HG02973 (cell line): ENCODE data around the gene RPGRIP1L.

Source experiments
- ATAC-seq: cut with Tn5 transposase; IDR thresholded peaks from one replicate; pipeline ENCODE4 v1.9.1; 2021; ENCODE audit warnings: moderate library complexity; ENCODE audit not compliant: unreplicated experiment

The RPGRIP1L gene

GRCh38 chr16:53703590-53704444 is at the start of gene RPGRIP1L, which contains the start of gene FTO:
Gene RPGRIP1L (minus strand): TSS chr16:53703859. CDS start chr16:53700723, 3,136 bp downstream.
Gene FTO (plus strand): TSS chr16:53704156.
- ATAC-seq = peak; percentile 99

DNA sequence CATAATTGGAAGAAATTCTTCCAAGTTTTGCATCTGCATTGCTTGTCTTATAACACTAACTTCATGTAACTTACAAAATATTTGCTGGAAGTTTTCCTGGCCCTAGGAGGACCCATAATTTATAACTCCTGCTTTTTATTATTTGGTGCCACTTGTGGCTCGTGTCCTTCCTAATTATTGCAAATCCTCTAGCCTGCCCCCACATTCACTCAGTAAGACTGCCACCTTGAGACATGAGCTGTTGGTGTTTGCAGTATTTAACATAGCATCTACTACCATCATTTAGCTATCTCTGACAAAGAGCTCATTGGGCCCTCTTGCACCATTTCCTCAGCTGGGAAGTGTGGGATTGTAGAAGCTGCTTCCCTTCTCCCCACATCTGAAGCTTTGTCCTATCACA is 49.8 kb upstream of the RPGRIP1L start:
- ATAC-seq = no peak

DNA sequence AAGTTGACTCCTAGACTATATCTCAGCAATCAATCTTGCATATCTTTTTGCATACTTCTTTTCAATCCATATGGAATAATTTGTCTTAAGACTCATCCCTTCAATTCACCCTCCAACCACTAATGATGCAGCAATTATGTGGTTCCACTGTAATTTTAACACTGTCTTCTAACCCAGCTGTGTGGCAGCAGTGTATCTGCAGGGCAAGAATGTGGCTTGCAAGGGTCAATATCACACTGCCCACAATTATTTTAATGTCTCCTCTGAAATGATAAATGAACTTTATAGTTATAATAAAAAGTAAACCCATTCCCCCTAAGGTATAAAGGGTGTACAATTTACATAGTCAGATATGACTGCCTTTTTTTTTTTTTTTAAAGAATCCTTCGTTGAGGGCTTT is 48.9 kb upstream of the RPGRIP1L start:
- no peak for ATAC-seq

DNA sequence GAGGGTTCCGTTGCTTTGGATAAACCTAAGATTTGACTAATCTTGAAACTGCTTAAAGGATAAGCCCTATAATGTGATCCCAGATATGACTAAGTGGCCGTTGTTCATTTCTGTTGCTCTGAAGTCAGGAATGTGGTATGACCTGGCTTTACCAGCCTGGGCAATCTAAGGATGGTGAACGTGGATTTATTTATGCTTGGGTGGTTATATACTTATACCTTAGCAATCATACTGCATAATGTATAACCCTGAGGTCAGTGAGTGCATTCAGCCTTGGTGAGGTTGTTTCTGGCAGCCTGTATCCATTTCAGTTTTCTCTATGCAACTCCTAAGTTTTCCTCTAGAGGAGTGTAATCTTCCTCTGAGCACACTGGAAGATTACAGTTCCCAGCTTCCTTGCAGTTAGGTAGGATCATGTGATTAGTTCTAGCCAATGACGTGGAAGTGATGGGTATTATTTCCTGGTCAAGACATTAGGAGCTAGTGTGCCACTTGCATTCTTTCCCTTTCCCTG is 42.2 kb upstream of the RPGRIP1L start:
- no peak for ATAC-seq

DNA sequence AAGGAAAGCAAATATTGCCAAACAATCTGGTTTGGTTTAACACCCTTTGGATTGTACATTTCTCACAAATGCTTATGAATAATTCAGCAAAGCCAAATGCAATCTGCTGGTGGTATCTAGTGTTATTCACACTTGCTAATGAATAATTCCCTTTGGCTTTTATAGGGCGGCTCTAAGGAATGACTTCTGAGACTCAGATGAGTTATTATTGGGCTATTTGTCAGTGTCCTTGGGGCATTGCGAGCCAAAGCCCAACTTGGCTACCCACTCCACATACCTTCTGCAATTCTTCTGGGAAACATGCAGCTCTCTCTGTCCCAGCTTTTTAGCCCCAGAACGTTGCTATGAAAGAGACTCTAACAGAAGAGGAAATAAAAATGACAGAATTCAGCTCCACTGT is 41.4 kb upstream of the RPGRIP1L start:
- no peak for ATAC-seq

DNA sequence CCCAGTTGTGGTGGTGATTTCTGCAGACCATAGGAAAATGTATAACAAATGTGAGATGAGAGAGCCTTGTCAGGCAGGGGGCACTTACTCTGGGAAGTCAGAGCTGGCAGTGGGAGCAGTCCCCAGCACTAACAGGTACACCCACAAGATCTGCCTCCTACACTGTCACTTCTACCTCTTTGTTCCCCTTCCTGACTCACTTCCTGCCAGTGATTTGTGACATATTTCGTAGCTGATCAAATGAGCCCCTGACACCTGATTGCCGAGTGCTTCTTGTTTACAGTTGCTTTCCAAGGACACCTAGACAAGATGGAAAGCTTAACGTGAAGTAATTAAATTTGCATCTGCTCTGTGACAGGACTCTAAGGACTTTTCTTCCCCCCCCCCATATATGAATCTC is 40.8 kb upstream of the RPGRIP1L start:
- ATAC-seq = no peak

DNA sequence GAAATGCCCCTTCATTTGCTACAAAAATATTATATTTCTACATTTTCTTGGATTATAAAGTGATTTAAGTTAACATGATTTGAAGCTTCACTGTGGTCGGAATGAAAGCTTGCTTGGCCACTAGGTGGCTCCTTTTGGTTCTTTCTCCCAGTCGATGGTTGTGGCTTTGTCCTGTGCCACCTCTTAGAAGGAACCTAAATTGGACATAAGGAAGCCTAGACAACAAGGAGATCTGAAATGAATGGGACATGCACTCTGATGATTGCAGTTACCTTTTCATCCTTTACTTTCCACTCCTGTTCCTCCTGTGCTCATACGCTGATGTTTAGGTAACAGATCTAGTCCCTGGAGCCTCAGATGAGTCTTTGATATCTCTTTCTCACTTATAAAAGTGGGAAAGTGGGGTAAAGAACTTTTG is 39.5 kb upstream of the RPGRIP1L start:
- no peak for ATAC-seq

DNA sequence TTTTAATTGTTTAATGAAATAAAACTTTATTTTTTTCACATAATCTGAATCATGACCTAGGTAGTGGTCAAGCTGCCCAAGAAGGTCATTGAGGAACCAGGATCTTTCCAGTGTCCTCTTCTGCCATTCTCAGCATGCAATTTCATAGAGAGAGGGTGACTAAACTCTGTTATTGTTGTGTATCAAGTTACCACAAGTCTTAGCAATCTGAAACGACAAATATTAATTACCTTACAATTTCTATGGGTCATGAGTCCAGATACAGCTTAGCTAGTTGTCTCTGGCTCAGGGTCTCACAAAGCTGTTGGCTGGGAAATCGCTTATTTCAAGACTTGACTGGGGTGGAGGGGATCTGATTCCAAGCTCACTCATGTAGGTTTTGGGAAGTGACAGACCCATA is 37.9 kb upstream of the RPGRIP1L start:
- no peak for ATAC-seq

DNA sequence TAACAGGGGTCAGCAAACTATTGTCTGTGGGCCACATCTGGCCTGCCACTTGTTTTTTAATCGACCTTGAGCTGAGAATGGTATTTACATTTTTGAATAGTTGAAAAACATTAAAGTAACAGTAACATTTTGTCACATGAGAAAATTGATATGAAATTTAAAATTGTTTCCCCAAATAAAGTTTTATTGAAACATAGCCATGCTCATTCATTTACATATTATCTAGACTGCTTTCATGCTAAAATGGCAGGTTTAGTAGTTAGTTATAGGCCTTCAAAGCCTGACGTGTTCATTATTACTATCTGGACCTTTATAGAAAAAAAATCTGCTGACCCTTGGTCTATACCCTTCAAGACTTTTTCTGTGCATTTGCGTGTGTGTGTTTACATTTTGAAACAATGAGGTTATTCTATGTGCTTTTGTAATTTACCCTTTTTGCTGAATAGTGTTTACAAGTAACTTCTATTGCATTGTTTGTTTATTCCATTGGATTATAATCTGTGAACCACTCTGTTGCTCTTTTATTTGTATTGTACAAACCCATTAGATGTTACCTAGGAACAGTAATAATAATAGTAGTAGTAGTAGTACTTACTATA is 37.4 kb upstream of the RPGRIP1L start:
- no peak for ATAC-seq

GRCh38 chr16:53740476-53740875 is 36.8 kb upstream of the RPGRIP1L start:
- no peak for ATAC-seq

DNA sequence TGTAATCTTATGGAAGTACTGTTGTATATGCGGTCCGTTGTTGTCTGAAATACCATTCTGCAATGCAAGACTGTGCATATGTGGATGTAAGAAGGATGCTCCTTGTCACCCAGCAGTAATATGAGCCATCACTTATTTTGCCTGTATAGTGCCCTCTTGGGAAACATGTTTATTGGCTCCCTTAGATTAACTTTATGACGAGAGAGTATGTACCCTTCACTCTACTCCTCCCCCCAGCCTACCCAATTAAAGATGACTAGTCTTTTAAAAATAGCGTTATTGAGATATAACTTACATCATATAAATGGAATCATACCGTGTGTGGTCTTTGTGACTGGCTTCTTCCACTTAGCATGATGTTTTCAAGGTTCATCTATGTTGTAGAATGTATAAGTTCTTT is 33.9 kb upstream of the RPGRIP1L start:
- ATAC-seq = no peak

DNA sequence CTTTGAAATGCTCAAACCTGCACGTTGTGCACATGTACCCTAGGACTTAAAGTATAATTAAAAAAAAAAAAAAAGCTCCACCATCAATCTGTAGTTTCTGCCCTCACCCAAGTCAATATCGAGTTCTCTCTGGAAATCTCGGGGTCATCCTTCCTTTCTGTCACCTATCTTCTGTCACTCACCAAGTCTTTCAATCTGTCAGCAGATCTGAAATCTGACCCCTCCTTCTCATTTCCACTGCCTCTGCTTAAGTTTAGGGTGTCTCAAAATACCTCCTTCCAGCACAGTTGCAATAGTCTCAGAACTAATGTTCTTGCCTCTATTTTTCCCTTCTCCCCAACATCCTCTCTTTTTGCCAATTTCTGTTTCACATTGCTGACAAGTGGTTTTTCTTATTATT is 32.6 kb upstream of the RPGRIP1L start:
- ATAC-seq = no peak

DNA sequence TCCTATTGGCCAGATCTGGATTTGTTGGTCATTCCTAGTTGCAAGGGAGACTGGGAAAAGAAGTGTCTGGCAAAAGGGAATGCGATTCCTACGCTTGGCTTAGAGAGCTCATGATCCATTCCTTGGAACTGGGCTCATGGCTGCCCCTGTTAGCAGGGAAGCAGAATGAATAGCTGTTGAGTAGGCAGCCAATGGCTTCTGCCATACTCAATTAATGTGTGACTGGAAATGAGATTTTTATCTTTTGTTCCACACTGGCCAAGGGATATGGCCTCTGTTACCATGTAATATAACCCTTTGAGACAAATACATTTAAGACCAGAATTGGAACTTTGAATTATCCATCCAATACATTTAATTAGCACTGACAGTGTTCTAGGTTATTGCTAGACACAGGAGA is 31.2 kb upstream of the RPGRIP1L start:
- ATAC-seq = no peak

DNA sequence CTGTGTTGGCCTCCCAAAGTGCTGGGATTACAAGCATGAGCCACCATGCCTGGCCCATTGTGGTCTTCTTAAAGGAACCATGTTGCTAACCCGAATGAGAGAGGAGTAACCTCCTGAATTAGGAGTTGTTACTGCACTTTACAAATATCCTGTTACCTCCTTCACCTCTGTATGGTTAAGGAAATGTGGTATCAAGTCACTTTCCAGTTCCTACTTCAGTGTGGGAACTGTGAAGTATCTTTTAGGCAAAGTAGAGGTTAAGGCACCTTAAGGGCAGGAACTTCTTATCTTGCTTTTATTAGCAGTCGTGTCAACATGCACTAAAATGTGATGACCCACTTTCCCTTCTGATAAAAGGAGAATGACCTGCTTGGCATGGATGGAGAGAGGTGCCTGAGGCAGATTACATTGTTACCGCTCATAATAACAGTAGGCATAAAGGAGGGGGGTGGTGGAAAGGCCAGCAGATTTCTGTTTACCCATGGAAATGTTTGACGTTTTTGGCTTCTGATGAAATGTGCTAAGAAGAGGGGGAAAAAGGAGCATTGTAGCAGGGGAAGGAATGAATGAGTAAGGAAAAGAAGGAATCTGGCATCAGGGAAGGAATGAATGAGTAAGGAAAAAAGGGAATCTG is 28.8 kb upstream of the RPGRIP1L start:
- ATAC-seq = no peak

- no peak for ATAC-seq
Observed at GRCh38 chr16:53730693-53731092, 27.0 kb upstream of the RPGRIP1L start.

DNA sequence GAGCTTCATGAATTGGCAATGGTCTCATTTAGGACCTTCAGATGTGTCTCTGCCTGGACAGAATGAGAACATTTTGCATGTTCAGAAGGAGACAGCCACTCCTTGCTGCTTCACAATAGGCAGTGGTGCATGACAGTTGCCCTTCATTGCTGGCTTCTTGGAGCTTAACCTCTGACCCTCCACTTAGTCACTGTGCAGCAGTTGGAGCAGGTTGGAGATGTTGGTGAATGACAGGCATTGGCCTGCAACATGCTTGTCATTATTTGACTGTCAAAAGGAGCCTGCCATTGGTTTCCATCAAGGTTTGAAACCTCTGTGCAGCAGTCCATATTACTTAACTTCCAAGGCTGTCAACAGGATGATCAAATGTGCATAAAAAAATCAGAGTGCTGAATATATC is 23.0 kb upstream of the RPGRIP1L start:
- no peak for ATAC-seq

DNA sequence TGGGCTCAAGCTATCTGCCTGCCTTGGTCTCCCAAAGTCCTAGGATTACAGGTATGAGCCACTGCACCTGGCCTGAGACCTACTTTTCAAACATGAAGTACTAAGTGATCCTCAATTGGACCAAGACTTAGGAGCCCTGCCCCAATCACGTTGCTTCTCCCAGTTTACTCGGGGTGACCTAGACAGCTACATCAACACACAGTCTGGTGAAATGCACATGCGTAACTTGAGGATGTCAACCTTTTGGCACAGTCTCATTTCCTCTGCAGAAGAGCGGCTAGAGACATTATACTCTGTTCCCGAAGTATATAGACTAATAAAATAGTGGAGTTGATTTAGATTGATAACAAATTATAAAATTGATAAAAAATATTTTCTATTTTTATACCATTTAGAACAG is 17.4 kb upstream of the RPGRIP1L start:
- ATAC-seq = no peak

DNA sequence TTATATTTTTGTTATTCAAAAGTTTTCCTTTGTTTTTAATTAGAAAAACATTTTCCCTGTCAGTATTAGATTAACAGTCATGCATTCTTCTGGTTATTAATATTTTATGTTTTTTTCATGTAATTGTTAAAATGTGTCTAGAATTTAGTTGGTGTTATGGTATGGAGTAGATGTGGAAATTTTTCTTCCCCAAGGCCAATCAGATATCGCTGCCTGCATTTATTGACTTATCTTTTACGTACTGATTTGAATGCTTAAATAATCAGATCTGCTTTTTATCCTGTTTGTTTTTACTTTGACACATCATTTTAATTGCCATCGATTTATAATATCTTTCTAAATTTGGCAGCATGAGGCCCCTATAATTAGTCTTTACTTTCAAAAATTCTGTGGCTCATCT is 13.9 kb upstream of the RPGRIP1L start:
- ATAC-seq = no peak

GRCh38 chr16:53715023-53715384 is 11.3 kb upstream of the RPGRIP1L start:
- no peak for ATAC-seq

DNA sequence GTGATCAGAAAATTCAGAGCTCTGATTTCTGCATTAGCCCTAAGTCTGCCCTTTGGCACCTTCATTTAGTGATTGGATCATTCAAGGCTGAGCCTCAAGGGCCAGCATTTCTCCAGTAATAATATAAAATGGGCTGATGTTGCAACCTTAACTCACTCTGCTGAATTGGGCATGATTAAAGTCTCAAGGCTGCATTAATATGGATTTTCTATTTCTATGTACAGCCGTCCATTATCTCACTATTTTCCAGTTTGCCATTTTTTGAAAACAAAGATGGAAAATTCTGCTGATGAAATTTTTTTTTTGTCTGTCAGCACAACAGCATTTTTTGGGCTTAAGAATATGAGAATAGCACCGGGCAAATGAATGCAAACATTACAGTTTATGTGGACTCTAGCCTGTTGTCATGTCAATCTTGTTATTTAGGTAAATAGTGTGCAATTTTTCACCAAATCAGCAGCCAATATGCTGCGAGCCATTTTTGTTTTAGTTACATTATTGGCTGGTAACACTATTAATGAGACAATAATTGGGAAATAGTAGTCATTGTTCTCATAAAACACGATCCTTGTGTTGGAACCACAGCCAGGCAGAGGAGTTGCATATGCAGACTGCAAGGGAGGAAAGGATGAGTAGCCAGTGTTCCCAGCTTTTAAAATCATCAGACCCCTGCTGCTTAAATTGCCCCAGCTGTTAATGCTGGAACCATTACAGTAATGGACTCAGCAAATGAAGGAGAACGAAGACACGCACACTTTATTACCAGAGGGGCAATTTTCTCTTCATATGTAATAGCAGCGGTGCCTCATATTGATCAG is 10.8 kb upstream of the RPGRIP1L start:
- ATAC-seq = no peak
